Fibroblast of mammary gland (primary cell): Measurements from ENCODE around the gene CYB5B.

Experiments used
- DNase-seq: peaks from one replicate; pipeline ENCODE4 v3.0.0-alpha.2; 2010; ENCODE audit warnings: low read depth
- H3K4me3 ChIP-seq: 2 replicates; pipeline ENCODE4 v1.5.1; 2011; ENCODE audit warnings: low read depth, mild to moderate bottlenecking, low read length, moderate library complexity; ENCODE audit not compliant: control insufficient read depth
- CTCF ChIP-seq: conservative IDR thresholded peaks from 2 replicates; pipeline ENCODE4 v1.5.1; 2011; ENCODE audit warnings: low read depth, low read length, inconsistent platforms; ENCODE audit not compliant: control insufficient read depth, insufficient read depth

CYB5B gene

GRCh38 chr16:69443927-69444631 lies 19.7 kb downstream of the CYB5B start:
- TF ChIP-seq CTCF, result no peak
- DNase-seq, result peak; percentile 60
- peak overlapping the region; percentile 12 for H3K4me3 ChIP-seq

- TF ChIP-seq CTCF, result no peak
- DNase-seq, result peak; percentile 46
- H3K4me3 ChIP-seq, result peak overlapping the region; percentile 12
These were observed 20.6 kb downstream of the CYB5B start for GRCh38 chr16:69444873-69445517.

GRCh38 chr16:69448470-69449193 lies 24.2 kb downstream of the CYB5B start:
- no peak overlapping the region for H3K4me3 ChIP-seq
- peak; percentile 46 for DNase-seq
- no peak for TF ChIP-seq CTCF

GRCh38 chr16:69451166-69451565 lies 26.7 kb downstream of the CYB5B start:
- no peak overlapping the region for H3K4me3 ChIP-seq
- no peak for TF ChIP-seq CTCF
- no peak for DNase-seq

- TF ChIP-seq CTCF, result no peak
- no peak for DNase-seq
- H3K4me3 ChIP-seq, result no peak overlapping the region
These were observed 29.5 kb downstream of the CYB5B start for GRCh38 chr16:69453936-69454335.

- no peak overlapping the region for H3K4me3 ChIP-seq
- no peak for TF ChIP-seq CTCF
- DNase-seq, result no peak
These were observed 39.5 kb downstream of the CYB5B start for GRCh38 chr16:69463876-69464275.
